HG03432 (cell line): ENCODE results near the gene DMGDH.
A peak's percentile ranks its signal among the peaks of the same experiment; 100 is the strongest.
"Not testable (repeated sequence)": the region's sequence is repeated elsewhere in the genome, so short reads cannot be mapped to it uniquely, and the experiment has no call there.

ENCODE experiments used
- ATAC-seq: cut with Tn5 transposase; IDR thresholded peaks from one replicate; pipeline ENCODE4 v1.9.1; 2021; ENCODE audit warnings: mild to moderate bottlenecking, moderate library complexity; ENCODE audit not compliant: unreplicated experiment

The DMGDH gene

DNA sequence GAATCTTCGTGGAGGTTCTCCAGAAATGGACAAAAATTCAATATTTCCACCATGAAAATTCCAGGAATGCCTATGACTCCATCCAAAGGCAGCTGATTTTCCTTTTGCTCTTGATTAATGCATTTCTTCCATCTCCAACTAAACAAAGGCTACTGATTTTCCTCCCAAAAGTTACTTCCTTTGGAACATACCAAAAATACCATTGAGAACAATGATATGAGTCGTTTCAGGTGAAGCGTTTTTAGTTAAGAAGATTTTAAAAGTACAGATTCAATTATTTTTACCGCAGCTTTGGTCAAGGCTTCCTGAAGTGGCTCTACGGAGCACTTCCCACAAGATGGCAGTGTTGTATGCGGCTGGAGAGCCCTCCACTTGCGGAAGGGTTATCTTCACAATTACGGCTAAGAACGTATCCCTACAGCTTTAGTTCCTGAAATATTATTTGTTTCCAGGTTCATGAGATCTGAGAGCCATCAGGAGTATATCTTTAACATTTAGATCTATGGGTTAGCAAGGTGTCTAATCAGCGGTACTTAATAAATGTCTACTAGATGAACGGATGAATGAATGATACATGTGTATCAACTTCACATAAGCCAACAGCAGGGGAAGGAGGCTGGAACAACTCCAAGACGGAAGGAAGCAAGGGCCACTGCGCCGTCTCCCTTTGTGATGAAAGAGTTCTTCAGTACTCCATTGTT, 48.5 kb downstream of the DMGDH start:
- no peak for ATAC-seq

GRCh38 chr5:79014631-79015030, 54.8 kb downstream of the DMGDH start:
- no peak for ATAC-seq

DNA sequence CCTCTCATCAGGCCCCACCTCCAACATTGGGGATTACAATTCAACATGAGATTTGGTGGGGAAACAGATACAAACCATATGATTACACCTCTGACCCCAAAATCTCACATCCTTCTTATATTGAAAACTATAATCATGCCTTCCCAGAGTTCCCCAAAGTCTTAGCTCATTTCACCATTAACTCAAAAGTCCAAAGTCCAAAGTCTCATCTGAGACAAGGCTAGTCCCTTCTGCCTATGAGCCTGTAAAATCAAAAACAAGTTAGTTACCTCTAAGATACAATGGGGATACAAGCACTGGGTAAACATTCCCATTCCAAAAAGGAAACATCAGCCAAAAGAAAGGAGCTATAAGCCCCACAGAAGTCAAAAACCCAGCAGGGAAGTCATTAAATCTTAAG, 57.6 kb downstream of the DMGDH start:
- ATAC-seq = no peak

- no peak for ATAC-seq
Observed at GRCh38 chr5:79011219-79011836, 58.1 kb downstream of the DMGDH start.

DNA sequence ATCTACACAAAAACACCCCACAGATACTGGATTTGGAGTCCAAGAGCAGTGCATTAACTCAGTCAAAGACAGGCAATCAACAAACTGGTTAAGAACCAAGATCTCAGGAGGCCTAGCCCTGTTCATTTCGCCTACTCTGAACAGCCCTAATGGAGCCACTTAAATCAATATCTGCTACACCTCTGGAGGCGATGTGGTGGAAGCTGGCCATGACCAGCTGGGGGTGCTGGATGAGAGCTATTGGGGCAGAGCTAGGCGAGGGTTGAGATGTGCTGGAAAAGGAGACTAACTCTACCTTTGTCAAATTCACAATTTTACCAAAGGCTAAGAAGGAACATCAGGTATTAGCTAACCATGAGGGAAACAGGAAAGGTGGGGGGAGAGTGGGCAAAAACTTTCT, 61.1 kb downstream of the DMGDH start:
- no peak for ATAC-seq

DNA sequence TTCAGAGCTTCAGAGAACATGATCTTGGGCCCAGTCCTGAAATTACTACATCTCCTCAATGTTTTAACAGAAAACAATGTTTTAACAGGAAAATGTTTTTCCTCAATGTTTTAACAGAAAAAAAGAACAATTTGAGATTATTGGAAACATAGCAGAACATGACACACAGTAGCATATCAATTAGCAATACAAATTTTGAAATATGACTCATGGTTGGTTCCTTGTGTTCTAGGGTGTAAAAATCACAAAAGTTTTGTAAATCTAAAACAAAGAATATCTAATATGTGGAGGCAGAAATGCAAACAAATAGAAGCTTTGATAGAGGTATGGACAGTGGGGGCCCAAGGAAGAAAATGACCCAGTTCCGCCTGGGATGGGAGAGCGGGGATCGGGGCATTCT, 61.6 kb downstream of the DMGDH start:
- no peak for ATAC-seq

DNA sequence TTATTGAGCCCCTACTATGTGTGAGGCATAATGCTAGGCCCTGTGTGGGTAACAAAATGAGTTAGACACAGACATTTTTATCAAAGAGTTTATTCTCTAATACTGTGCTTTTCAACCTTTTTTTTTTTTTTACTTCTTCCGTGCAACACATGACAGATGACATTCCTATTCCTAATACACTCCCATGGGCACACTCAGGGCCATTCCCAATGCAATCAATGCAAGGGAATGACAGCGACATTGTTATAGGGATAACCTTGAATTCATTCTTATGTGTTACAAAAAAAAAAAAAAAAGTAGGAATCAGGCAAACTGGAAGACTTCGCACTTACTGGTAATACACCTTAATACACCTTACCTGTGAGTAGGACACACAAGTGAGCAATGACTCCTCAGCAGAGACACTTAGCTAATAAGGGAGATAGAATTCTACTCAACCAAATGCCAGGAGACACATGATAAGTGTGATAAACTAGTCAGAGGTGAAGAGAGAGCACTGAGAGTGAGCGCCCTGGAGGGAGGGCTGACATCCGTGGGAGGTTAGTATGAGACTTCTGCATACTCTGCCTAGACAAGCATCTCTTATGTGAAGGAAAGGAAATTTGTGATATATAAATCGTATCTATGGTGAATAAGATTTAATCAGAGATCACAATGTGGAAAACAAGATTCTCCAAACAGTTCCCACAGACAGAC, 63.4 kb downstream of the DMGDH start:
- no peak for ATAC-seq

DNA sequence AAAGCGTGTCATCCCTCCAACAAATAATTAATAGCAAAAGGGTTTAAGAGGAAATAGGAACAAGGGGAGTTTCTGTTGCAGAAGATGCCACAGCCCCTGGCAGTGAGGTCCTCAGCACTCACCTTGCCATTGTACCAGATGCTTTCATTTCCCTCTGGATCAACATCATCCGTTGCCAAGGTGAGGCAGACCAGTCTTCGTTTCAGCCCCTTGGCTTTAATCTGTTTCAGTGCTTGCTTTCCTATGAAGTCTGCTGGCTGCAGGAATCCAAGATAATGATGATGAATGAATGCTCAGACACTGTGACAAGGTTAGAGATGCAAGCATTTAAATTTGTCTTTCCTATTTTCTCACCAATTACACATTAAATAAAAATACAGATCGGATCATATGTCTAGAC, 64.3 kb downstream of the DMGDH start:
- no peak for ATAC-seq

DNA sequence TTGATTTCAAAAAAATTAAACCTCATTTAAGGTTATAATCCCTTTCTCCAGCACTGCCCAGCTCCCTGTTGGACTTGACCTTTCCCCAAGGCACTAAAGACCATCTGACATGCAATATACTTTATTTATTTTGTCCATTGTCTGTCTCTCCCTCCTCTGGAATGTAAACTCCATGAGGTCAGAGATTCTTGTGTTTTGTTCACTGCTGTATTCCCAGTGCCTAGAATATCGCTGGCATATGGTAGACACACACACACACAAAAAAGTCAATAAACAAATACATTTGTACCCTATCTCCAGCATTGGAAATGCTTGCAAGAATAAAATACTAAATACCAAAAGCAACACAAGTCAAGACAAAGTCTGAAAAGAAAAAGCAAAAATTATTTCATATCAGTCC, 67.1 kb downstream of the DMGDH start:
- ATAC-seq = no peak

GRCh38 chr5:79001471-79001870, 68.0 kb downstream of the DMGDH start:
- no peak for ATAC-seq

- no peak for ATAC-seq
Observed at GRCh38 chr5:78997090-78997489, 72.4 kb downstream of the DMGDH start.

GRCh38 chr5:78995521-78996007, 73.9 kb downstream of the DMGDH start:
- ATAC-seq = no peak

GRCh38 chr5:78993165-78993564, 76.3 kb downstream of the DMGDH start:
- no peak for ATAC-seq

DNA sequence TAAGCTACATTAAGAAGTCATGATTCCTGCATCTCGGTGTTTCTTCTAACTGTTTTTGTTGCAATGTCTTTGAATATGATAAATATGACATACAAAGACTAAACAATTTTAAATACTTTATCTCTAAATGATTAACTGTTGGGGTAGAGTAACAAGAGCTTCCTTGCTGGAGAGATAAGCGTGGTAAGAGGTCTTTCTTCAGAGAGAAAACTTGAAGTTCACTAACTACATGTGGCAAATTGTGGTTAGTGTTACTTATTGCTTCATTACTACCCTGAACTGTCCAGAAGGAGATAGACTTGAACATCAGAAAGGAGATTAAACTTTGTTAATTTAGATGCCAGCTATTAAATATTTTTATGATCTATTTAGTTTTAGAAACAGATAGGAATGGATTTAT, 77.3 kb downstream of the DMGDH start:
- no peak for ATAC-seq

GRCh38 chr5:78989080-78989479, 80.4 kb downstream of the DMGDH start:
- ATAC-seq = no peak

DNA sequence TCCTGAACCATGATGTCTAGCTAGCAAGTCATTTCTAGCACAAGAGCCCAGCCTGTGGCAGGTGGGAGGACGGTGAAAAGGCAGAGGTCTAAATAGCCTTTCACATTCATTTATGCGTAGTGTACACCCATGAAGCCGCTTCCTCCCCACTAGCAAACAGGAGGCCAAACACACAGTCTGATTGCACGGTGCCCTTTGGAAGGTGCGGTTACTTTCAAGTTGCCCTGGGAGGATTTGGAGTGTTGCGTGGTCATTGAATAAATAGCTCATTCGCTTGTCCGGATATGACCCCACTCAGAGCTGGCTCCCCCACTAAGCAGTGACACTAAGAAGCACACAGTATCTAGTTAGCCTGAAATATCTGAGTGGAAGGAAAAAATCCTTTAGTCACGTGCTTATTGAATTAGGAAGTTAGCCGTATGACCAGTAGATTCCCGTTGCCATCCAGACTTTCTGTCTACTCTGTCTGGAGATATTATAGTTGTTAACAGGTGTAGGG, 83.7 kb downstream of the DMGDH start:
- ATAC-seq = peak; percentile 40

GRCh38 chr5:78985116-78985724, 84.3 kb downstream of the DMGDH start, which contains the start of gene ARSB:
Gene ARSB, minus strand, starts transcription at chr5:78985310. Its CDS starts 62 bp downstream, at chr5:78985248.
- ATAC-seq = peak; percentile 52

GRCh38 chr5:78984439-78985115, 84.9 kb downstream of the DMGDH start:
- ATAC-seq = peak; percentile 76

DNA sequence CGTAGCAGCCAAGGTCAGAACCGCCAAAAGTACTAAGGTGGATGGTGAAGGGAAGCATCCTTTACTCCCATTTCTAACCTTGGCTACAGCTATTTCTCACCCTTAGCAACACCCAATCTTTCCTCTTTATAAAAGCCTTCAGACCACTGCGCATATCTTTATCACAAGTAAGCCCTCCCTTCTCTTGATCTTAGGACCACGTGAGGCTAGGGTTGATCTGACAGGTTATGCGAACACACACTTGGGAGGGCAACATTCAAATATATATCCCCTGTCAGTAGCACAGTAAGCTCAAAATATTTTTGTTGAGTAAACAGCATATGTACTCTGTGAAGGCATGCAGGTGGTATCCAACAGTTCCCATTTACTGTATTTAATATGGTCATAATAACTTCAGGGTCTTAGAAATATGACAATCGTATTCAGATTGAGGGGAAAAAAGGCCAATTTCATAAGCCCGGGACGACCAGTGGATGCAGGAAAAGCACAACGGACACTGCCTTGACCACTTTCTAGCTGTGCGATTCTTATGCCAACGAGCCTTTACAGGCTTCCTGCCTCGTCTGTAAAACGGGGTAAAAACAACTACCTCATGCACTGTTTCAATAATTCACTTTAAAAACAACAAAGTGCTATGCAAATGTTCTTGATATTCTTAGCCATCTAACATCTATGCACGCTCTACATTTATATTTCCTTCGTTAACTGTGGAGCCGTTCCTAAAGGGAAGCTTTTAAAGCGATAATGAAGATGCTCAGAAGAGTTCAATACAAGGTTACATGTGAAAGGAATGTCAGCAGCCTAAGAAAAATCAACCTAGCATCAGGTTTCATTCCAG, 85.7 kb downstream of the DMGDH start:
- ATAC-seq = no peak

DNA sequence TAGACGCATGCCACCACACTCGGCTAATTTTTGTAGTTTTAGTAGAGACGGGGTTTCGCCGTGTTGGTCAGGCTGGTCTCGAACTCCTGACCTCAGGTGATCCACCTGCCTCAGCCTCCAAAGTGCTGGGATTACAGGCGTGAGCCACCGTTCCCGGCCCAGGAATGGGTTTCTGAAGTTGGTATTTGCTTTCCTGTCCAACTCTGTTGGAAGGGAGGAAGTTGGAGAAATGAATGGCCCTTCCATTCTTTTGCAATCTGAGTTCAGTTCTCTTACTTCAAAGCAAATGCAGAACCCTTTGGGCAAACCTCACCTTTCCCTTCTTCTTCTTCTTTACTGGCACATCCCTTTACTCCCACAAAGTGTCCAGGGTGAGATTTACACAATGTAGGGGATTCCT, 86.3 kb downstream of the DMGDH start:
- not testable (repeated sequence) for ATAC-seq
